Endothelial cell (in vitro differentiated cells): ENCODE measurements around the gene POLR2H. TPM values are rescaled to one million over a fixed set of nuclear protein-coding genes. Genes with fewer than 3 reads are reported as not detected.

ENCODE experiments used
- DNase-seq: peaks from one replicate; pipeline ENCODE4 v3.0.0; 2021; ENCODE audit warnings: low spot score
- H3K27ac Mint-ChIP-seq: one replicate; pipeline ENCODE4 v1.8.0; 2021; ENCODE audit warnings: mixed read lengths, inconsistent platforms; ENCODE audit not compliant: unreplicated experiment
- H3K27me3 Mint-ChIP-seq: one replicate; pipeline ENCODE4 v1.8.0; 2021; ENCODE audit warnings: mild to moderate bottlenecking, moderate library complexity, mixed read lengths, inconsistent platforms; ENCODE audit not compliant: unreplicated experiment
- H3K36me3 Mint-ChIP-seq: one replicate; pipeline ENCODE4 v1.8.0; 2021; ENCODE audit warnings: mild to moderate bottlenecking, low read depth, mixed read lengths, inconsistent platforms; ENCODE audit not compliant: unreplicated experiment
- H3K4me1 Mint-ChIP-seq: one replicate; pipeline ENCODE4 v1.8.0; 2021; ENCODE audit warnings: mild to moderate bottlenecking, mixed read lengths, inconsistent platforms; ENCODE audit not compliant: unreplicated experiment
- H3K4me3 Mint-ChIP-seq: one replicate; pipeline ENCODE4 v1.8.0; 2021; ENCODE audit warnings: mild to moderate bottlenecking, mixed read lengths, inconsistent platforms; ENCODE audit not compliant: unreplicated experiment
- H3K9me3 Mint-ChIP-seq: one replicate; pipeline ENCODE4 v1.8.0; 2021; ENCODE audit warnings: mixed read lengths, inconsistent platforms; ENCODE audit not compliant: unreplicated experiment
- total RNA-seq: library from RNA; stranded (reverse); fragmentation: NEBNext Ultra II Directional; extraction: Animal tissue kit (Norgen Biotek cat#: 25700); gene quantifications from one replicate; pipeline ENCODE4 v1.2.1, GENCODE V29; 2021; ENCODE audit not compliant: unreplicated experiment
- TF ChIP-seq, protein P1 (sequence below): fragments of 200-600 bp; sonication (generic); IDR thresholded peaks from one replicate; pipeline ENCODE4 v1.5.0; 2021; ENCODE audit warnings: antibody characterized with exemption; ENCODE audit not compliant: unreplicated experiment

Gene POLR2H
- total RNA-seq, 1 donor from 2014 or later: 56.1 TPM

DNA sequence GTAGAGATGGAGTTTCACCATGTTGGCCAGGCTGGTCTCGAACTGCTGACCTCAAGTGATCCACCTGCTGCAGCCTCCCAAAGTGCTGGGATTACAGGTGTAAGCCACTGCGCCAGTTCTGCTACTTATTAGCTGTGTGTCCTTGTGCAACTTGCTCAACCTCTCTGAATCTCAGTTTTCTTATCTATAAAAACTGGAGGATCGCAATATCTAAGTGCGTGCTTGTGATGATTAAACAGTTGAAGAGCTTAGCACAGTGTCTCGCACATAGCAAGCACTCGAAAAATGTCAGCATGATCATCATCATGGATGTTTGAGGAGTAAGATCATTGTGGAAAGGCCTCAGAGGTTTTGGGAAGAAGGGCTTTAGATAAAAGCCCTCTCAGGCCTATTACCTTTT, 10.9 kb upstream of the POLR2H start:
- Mint-ChIP-seq H3K36me3 (peaks cover 19% of the 10 kb centered on the region), H3K27ac (no peak overlapping the region), H3K9me3 (no peaks in the 10 kb centered on the region), H3K27me3 (no peaks in the 10 kb centered on the region), H3K4me3 (no peak overlapping the region), H3K4me1 (peaks cover 2% of the 10 kb centered on the region)
- TF ChIP-seq, protein P1, sequence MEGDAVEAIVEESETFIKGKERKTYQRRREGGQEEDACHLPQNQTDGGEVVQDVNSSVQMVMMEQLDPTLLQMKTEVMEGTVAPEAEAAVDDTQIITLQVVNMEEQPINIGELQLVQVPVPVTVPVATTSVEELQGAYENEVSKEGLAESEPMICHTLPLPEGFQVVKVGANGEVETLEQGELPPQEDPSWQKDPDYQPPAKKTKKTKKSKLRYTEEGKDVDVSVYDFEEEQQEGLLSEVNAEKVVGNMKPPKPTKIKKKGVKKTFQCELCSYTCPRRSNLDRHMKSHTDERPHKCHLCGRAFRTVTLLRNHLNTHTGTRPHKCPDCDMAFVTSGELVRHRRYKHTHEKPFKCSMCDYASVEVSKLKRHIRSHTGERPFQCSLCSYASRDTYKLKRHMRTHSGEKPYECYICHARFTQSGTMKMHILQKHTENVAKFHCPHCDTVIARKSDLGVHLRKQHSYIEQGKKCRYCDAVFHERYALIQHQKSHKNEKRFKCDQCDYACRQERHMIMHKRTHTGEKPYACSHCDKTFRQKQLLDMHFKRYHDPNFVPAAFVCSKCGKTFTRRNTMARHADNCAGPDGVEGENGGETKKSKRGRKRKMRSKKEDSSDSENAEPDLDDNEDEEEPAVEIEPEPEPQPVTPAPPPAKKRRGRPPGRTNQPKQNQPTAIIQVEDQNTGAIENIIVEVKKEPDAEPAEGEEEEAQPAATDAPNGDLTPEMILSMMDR: no peak
- no peak for DNase-seq

DNA sequence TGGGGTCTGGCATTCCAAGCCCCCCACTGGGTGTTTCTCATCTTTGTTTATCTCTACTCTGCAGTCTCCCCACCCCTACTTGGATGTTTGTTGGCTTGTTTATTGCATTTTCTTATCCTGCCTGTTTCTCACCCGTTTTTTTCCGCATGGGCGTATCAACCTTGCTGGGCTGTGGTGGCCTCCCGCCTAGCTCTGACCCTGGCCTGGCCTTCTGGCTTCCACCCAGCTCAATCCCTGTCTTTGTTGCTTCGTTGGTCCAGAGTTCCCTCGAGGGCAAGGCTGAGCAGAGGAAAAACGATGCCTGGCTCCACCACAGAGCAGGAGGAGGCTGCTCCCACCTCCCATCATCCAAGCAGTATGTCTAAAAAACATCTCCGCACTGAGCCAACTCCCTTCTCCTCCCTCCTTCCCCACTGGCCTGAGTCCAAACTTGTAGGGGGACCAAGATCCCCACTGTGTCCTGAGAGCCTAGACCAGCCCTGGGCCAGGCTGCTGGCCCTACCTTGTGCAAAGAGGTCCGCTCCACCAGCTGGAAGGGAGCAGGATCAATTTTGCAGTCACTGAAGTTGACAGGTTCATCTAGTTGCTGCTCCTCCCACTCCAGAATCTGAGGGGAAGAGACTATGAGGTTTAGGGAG, 9.9 kb upstream of the POLR2H start:
- H3K27ac Mint-ChIP-seq: no peak overlapping the region
- H3K27me3 Mint-ChIP-seq: no peaks in the 10 kb centered on the region

DNA sequence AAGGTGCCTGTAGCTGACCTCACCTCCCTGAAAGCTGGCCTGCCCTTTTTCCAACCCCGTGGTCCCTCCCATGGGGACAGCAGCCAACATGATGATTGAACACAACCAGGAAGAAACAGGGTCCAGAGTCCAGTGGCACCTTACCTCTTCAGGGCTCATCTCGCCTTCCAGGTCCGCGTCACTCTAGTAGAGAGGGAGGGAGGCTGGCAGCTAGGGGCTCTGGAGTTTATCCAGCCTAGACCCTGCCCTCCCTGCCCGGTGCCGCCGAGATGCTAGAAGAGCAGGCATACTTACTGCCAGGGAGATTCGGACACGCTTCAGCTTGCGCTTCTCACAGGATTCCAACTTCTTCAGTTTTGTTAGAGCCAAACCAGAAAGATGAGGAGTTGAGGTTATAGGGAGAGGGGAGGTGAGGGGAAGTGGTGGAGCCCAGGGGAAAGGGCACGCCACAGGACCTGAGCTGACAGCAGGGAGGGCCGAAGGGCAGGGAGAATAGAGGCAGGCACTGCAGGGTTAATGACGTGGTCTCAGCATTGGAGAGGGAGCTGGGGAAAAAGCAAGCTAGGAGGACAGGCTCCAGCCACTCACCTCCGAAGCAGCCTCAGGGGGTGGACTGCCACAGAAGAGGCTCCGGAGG, 9.2 kb upstream of the POLR2H start:
- Mint-ChIP-seq H3K27me3 (no peaks in the 10 kb centered on the region), H3K36me3 (peaks cover 15% of the 10 kb centered on the region), H3K9me3 (no peaks in the 10 kb centered on the region), H3K27ac (no peak overlapping the region), H3K4me1 (no peaks in the 10 kb centered on the region), H3K4me3 (no peak overlapping the region)
- TF ChIP-seq, protein P1: no peak
- DNase-seq: no peak

More for the DNA sequence above, 9.9 kb upstream of the POLR2H start:
- DNase-seq: no peak
- Mint-ChIP-seq H3K4me3 (no peak overlapping the region), H3K36me3 (peaks cover 19% of the 10 kb centered on the region), H3K4me1 (no peaks in the 10 kb centered on the region), H3K9me3 (no peaks in the 10 kb centered on the region)
- TF ChIP-seq, protein P1: no peak

DNA sequence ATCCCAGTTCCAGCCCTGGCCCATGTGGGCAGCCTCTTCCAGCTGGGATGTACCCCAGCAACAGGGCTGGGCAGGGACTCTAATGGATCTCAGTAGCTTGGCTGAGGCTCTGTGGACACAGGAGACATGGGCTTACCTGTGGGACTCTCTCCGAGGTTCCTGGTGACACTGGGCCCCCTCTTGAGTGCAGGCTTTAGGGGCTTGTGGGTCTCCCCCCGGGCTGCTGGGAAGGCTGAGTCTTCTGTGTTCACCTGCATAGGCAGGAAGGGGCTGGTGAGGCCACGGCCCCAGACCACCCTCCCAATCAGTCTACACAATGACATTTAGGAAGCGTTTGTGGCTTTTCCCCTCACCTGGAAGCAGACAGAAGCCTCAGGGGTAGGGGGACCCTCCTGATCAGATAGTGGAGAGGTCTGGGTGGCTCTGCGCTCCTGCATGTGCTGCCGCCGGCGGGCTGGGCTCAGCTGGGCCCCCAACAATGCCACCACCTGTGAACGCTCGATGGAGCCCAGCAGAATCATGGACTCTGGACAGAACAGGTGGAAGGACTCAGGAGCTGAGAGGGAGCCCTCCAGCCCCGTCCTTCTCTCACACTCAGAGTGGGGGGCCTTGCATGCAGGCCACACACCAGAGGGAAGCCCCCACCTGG, 8.5 kb upstream of the POLR2H start:
- Mint-ChIP-seq H3K4me1 (no peaks in the 10 kb centered on the region), H3K27me3 (no peaks in the 10 kb centered on the region), H3K36me3 (peaks cover 15% of the 10 kb centered on the region), H3K9me3 (no peaks in the 10 kb centered on the region), H3K4me3 (no peak overlapping the region), H3K27ac (no peak overlapping the region)
- TF ChIP-seq, protein P1: no peak
- no peak for DNase-seq

DNA sequence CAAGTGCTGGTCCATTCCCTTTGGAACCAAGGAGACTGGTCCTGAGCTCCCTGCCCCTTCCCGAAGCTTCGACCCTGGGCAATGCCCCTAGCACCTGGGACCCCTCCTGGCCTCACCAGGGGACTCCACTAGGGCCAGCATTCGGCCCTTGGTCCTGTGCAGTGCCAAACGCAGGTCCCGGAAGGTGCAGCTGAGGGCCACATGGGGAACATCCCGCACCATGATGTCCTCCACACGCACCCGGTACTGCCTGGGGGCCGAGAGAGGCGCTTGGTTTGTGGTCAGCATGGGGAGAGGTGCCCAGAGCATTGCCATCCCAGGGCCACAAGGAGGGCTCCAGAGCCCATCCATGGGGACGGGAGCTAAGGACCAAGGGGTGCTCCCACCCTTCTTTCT, 8.0 kb upstream of the POLR2H start:
- TF ChIP-seq, protein P1: no peak
- H3K27me3 Mint-ChIP-seq: no peaks in the 10 kb centered on the region
- peaks cover 14% of the 10 kb centered on the region for H3K36me3 Mint-ChIP-seq
- no peak overlapping the region for H3K4me3 Mint-ChIP-seq
- H3K4me1 Mint-ChIP-seq: no peaks in the 10 kb centered on the region
- H3K27ac Mint-ChIP-seq: no peak overlapping the region
- no peak for DNase-seq
- no peaks in the 10 kb centered on the region for H3K9me3 Mint-ChIP-seq
